ENCODE results near the gene BACE1. TPM values are rescaled to one million over a fixed set of nuclear protein-coding genes. Genes with fewer than 3 reads are reported as not detected.

The BACE1 gene
- total and polyA plus RNA-seq, 2 donors (not counting 1 experiment from before 2014, with no cell fraction given) = 0.06 TPM; not detected in 1

- ATAC-seq (ENCODE audit: low read depth) = no peak
- no peak overlapping the region for H2AFZ ChIP-seq (ENCODE audit: insufficient read depth, low read depth, low read length, poor library complexity, severe bottlenecking)
- no peak overlapping the region for H3K4me2 ChIP-seq (replicated peaks; ENCODE audit: low read depth, low read length, poor library complexity, severe bottlenecking)
- H3K9me3 ChIP-seq (ENCODE audit: control extremely low read depth in 1 of 3, control insufficient read depth in 2 of 3, insufficient read depth in 1 of 3, low read length in 2 of 3) = no peaks in the 10 kb centered on the region
- H3K79me2 ChIP-seq (ENCODE audit: control insufficient read depth, insufficient read depth, low read length) = no peaks in the 10 kb centered on the region
- POLR2A ChIA-PET = no interaction called here
- WGBS (ENCODE audit: insufficient coverage) = 86% methylated on average over 8 of the region's 9 CpGs
- no peak overlapping the region for H3K27ac Mint-ChIP-seq
- H4K20me1 ChIP-seq (ENCODE audit: control insufficient read depth, insufficient read depth, low read length, poor library complexity, severe bottlenecking) = no peaks in the 10 kb centered on the region
- DNase-seq = no peak
- no peaks in the 10 kb centered on the region for H3K4me1 ChIP-seq (ENCODE audit: control insufficient read depth in 2 of 2, insufficient read depth in 2 of 2, low read length in 2 of 2)
- H3K4me1 Mint-ChIP-seq = peaks cover under 1% of the 10 kb centered on the region
- H3K9ac ChIP-seq (ENCODE audit: low read length) = no peak overlapping the region
- CTCF ChIA-PET = no interaction called here
- peaks cover 1 to 52% of the 10 kb centered on the region in 2 experiments for H3K36me3 ChIP-seq (replicated peaks in 1 of 2; ENCODE audit: control extremely low read depth in 1 of 2, control insufficient read depth in 1 of 2, extremely low read depth in 1 of 2, insufficient read depth in 2 of 2, low read length in 1 of 2)
- H3K27me3 ChIP-seq (replicated peaks in 1 of 4; ENCODE audit: control extremely low read depth in 1 of 4, control insufficient read depth in 3 of 4, insufficient read depth in 4 of 4, low read length in 3 of 4) = no peaks in the 10 kb centered on the region
- no peak overlapping the region for H3K4me3 ChIP-seq (ENCODE audit: control extremely low read depth in 1 of 5, extremely low read depth in 1 of 5, insufficient read depth in 1 of 5, low read depth in 2 of 5, low read length in 4 of 5)
- TF ChIP-seq CTCF (IDR thresholded peaks at IDR 0.05) = no peak
- TF ChIP-seq EZH2 (IDR thresholded peaks at IDR 0.05; ENCODE audit: borderline replicate concordance, insufficient read depth, low read depth, low read length, poor library complexity, severe bottlenecking) = no peak
- no peaks in the 10 kb centered on the region for H3K27me3 Mint-ChIP-seq
- H3K27ac ChIP-seq (ENCODE audit: low read length in 2 of 2) = no peak overlapping the region
- no peaks in the 10 kb centered on the region for H3K9me3 Mint-ChIP-seq (ENCODE audit: insufficient read depth)
- H3K4me3 Mint-ChIP-seq = no peak overlapping the region
- intact Hi-C loops (cut with micrococcal nuclease) = no loop called here
Observed at GRCh38 chr11:117356126-117356890, 40.3 kb upstream of the BACE1 start.

GRCh38 chr11:117354550-117354949, 38.5 kb upstream of the BACE1 start:
- intact Hi-C loops (cut with micrococcal nuclease) = no loop called here
- no peak overlapping the region for H3K4me3 ChIP-seq (ENCODE audit: control extremely low read depth in 1 of 5, extremely low read depth in 1 of 5, insufficient read depth in 1 of 5, low read depth in 2 of 5, low read length in 4 of 5)
- peaks cover 1 to 48% of the 10 kb centered on the region in 2 experiments for H3K36me3 ChIP-seq (replicated peaks in 1 of 2; ENCODE audit: control extremely low read depth in 1 of 2, control insufficient read depth in 1 of 2, extremely low read depth in 1 of 2, insufficient read depth in 2 of 2, low read length in 1 of 2)
- Mint-ChIP-seq H3K9me3 (ENCODE audit: insufficient read depth) (no peaks in the 10 kb centered on the region), H3K4me3 (no peak overlapping the region), H3K4me1 (peaks cover 4% of the 10 kb centered on the region), H3K27me3 (no peaks in the 10 kb centered on the region), H3K27ac (no peak overlapping the region)
- H3K27me3 ChIP-seq (replicated peaks in 1 of 4; ENCODE audit: control extremely low read depth in 1 of 4, control insufficient read depth in 3 of 4, insufficient read depth in 4 of 4, low read length in 3 of 4) = no peaks in the 10 kb centered on the region
- H3K4me1 ChIP-seq (ENCODE audit: control insufficient read depth in 2 of 2, insufficient read depth in 2 of 2, low read length in 2 of 2) = no peaks in the 10 kb centered on the region
- H3K9ac ChIP-seq (ENCODE audit: low read length) = no peak overlapping the region
- TF ChIP-seq EZH2 (IDR thresholded peaks at IDR 0.05; ENCODE audit: borderline replicate concordance, insufficient read depth, low read depth, low read length, poor library complexity, severe bottlenecking) (no peak), CTCF (IDR thresholded peaks at IDR 0.05) (no peak)
- whole genome bisulfite sequencing (ENCODE audit: insufficient coverage) = no CpG with 5 or more reads among the region's 4 CpGs
- no peak for ATAC-seq (ENCODE audit: low read depth)
- POLR2A ChIA-PET = no interaction called here
- H3K4me2 ChIP-seq (replicated peaks; ENCODE audit: low read depth, low read length, poor library complexity, severe bottlenecking) = no peak overlapping the region
- H3K79me2 ChIP-seq (ENCODE audit: control insufficient read depth, insufficient read depth, low read length) = no peaks in the 10 kb centered on the region
- H3K27ac ChIP-seq (ENCODE audit: low read length in 2 of 2) = no peak overlapping the region
- CTCF ChIA-PET = interaction anchor here (0.7 to 1.3 kb wide), 2 partner anchors 11 to 844 kb away, joined by 3 to 4 read pairs; no protein-coding TSS in a partner anchor
- no peaks in the 10 kb centered on the region for H4K20me1 ChIP-seq (ENCODE audit: control insufficient read depth, insufficient read depth, low read length, poor library complexity, severe bottlenecking)
- H3K9me3 ChIP-seq (ENCODE audit: control extremely low read depth in 1 of 3, control insufficient read depth in 2 of 3, insufficient read depth in 1 of 3, low read length in 2 of 3) = no peaks in the 10 kb centered on the region
- H2AFZ ChIP-seq (ENCODE audit: insufficient read depth, low read depth, low read length, poor library complexity, severe bottlenecking) = no peak overlapping the region
- no peak for DNase-seq

Data from B cell (primary cell).